C1 segment of cervical spinal cord (tissue), 14 donors: Measurements from ENCODE around the gene GRK4.

Experiments
- DNase-seq, 14 donors: peaks; one replicate each; lab custom pipeline; 2025; lab: John Stamatoyannopoulos, UW

The GRK4 gene

GRCh38 chr4:3010998-3011397 is 47.6 kb downstream of the GRK4 start:
- DNase-seq, result no peak

- DNase-seq, result no peak
Observed at GRCh38 chr4:3011456-3012220, 48.3 kb downstream of the GRK4 start.

GRCh38 chr4:3013323-3013722 is 50.0 kb downstream of the GRK4 start:
- no peak for DNase-seq

- no peak for DNase-seq
Observed at GRCh38 chr4:3013839-3014350, 50.5 kb downstream of the GRK4 start.

GRCh38 chr4:3016961-3017360 is 53.6 kb downstream of the GRK4 start:
- DNase-seq, result no peak

- DNase-seq, result no peak
Observed at GRCh38 chr4:3017504-3017903, 54.1 kb downstream of the GRK4 start.

GRCh38 chr4:3019145-3019846 is 55.9 kb downstream of the GRK4 start:
- no peak for DNase-seq

- DNase-seq, result no peak
Observed at GRCh38 chr4:3021127-3021526, 57.8 kb downstream of the GRK4 start.

GRCh38 chr4:3021627-3022026 is 58.3 kb downstream of the GRK4 start:
- DNase-seq, result no peak

- DNase-seq, result no peak
Observed at GRCh38 chr4:3022112-3022511, 58.7 kb downstream of the GRK4 start.

GRCh38 chr4:3022651-3023050 is 59.3 kb downstream of the GRK4 start:
- no peak for DNase-seq

- no peak for DNase-seq
Observed at GRCh38 chr4:3025881-3026280, 62.5 kb downstream of the GRK4 start.

GRCh38 chr4:3026540-3026939 is 63.2 kb downstream of the GRK4 start:
- DNase-seq, result no peak

- no peak for DNase-seq
Observed at GRCh38 chr4:3029464-3029863, 66.1 kb downstream of the GRK4 start.

- no peak for DNase-seq
Observed at GRCh38 chr4:3030566-3031356, 67.4 kb downstream of the GRK4 start.

- DNase-seq, result no peak
Observed at GRCh38 chr4:3031357-3032082, 68.1 kb downstream of the GRK4 start.

GRCh38 chr4:3034231-3034630 is 70.9 kb downstream of the GRK4 start:
- no peak for DNase-seq

GRCh38 chr4:3035249-3035648 is 71.9 kb downstream of the GRK4 start:
- DNase-seq, result no peak

GRCh38 chr4:3035674-3036073 is 72.3 kb downstream of the GRK4 start:
- no peak for DNase-seq

- DNase-seq, result no peak
Observed at GRCh38 chr4:3036131-3036952, 73.0 kb downstream of the GRK4 start.
